ENCODE results near the gene ASTE1. TPM values are rescaled to one million over a fixed set of nuclear protein-coding genes. Genes with fewer than 3 reads are reported as not detected.

Gene ASTE1
- total RNA-seq, 1 donor from 2014 or later, result 11.2 TPM

Other genes starting within 250 kb of the ASTE1 start
- gene ATP2C1, start 132.7 kb downstream of the ASTE1 start, total RNA-seq, result 55.4 and 59.9 TPM in 2 replicates
- 1.2 and 1.7 TPM in 2 replicates for gene NEK11, start 52 bp upstream of the ASTE1 start, total RNA-seq

Data from T-helper 2 cell treated with Interferon-gamma antibody and Interleukin-4, amounts not matched to agents 100 ng/mL and 5 ng/mL, for 36 hours (primary cell).